ENCODE data around the gene MYT1.
"Not testable (repeated sequence)": the region's sequence is repeated elsewhere in the genome, so short reads cannot be mapped to it uniquely, and the experiment has no call there.

The MYT1 gene

GRCh38 chr20:64164123-64164836 lies at the start of gene MYT1:
Gene MYT1, plus strand, starts transcription at chr20:64164452. Its CDS starts 34,410 bp downstream, at chr20:64198862.
- ATAC-seq: no peak

DNA sequence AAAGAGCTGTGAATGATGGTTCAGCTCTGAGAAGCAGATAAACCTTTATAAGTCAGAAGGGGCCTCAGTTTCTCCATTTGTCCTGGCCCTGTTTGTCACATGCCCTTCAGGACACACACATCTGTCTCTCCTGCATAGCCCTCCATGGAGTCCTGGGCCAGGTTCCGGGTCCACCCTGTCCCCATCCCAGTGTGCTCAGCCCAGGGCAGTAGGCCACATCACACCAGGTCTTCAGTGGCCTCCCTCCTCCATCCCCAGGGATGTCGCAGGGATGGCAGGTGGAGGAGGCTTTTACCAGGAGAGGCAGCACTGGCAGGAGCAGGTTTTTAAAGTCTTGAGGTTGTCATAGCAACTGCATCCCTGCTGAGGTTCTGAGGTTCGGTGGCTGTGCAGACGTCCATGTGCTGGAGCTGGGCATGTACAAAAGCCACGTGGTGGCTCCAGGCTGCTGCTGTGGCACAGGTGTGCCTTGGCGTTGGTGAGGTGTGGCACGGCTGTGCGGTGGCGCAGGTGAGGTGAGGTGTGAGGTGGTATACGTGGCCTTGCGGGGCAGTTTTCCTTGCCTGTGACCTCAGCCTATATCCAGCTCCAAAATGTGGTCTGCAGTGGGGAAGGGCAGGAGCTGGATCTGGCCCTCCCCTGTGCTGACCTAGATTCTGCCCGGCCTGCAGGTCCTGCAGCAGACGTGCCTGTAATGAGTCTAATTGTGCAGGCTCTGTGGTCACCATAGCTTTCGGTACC lies 48.9 kb upstream of the MYT1 start:
- no peak for ATAC-seq

DNA sequence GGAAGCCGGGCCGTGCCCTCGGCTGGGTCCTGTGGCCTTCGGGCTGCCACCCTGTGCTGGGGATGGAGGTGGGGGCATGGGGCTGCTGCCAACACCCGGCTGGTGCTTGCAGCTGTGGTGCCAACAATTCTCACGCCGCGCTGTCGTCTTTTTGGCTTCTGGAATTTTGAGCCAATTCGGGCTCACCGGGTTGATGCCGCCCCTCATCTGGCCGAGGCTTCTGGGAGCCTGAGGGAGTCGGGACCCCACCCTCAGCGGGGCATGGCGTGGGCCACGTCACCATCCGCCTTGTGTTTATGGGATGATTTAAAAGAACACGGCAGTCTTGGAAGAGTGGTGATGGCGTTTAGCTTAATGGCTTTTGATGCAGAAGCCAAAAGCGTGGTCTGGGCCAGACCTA lies 48.2 kb upstream of the MYT1 start:
- no peak for ATAC-seq

DNA sequence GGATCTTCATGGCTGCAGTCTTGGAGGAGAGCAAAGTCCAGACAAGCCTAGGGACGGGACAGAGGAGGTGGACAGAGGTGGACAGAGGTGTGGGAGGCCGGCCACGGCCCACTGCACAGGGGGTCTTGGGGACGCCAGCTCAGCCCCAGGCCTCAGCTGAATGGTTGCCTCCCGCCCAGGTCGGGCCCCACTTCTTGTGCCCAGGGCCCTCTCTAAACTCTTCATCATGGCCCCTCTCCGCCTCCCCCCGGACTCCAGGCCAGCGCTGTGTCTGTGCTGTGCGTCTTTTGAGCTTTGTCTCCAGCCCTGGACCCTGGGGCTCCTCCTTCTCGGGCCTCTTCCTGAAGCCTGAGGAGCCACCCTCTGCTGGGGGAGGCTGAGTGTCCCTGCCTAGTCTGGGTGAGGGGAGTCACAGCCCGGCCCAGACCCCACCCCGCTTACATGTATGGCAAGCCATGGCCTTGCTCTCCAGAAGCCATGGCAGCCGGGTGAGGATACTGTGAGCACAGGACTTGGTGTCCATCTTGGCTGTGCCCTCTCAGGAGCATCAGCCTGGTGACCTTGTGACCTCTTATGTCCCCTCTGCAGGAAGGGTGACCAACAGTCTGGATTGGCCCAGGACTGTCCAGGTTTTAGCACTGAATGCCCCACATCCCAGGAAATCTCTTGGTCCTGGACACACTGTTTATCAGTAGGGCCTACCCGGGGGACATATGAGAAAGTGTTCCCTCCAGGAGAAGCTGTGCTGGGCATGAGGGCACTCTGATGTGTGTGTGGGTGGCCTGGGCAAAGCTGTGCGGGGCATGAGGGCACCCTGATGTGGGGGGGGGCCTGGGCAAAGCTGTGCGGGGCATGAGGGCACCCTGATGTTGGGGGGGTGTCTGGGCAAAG lies 47.5 kb upstream of the MYT1 start:
- ATAC-seq: no peak

GRCh38 chr20:64117432-64117777 lies 46.8 kb upstream of the MYT1 start:
- ATAC-seq: not testable (repeated sequence)

DNA sequence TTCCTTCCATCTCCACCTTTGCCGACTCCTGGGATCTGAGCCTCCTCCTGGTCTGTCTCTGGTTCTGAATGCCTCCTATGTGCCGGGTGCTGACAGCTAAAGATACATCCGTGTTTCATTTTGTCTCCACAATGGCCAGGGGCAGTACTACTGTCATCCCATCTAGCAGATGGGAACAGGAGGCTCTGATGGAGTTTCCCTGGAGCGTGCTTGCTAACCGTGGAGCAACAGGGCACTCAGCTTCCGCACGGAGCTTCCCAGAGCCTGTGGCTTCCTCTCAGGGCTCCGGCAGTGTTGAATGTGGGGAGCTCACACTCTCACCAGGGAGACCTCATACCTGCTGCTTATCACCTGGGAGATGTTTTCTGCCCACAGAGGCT lies 45.0 kb upstream of the MYT1 start:
- ATAC-seq: no peak

- peak in 1 of 2 donors; percentile 8 for ATAC-seq
Measured at GRCh38 chr20:64119681-64120341, 44.4 kb upstream of the MYT1 start.

GRCh38 chr20:64121586-64121985 lies 42.7 kb upstream of the MYT1 start:
- ATAC-seq: no peak

- ATAC-seq: not testable (repeated sequence)
Measured at GRCh38 chr20:64122927-64123326, 41.3 kb upstream of the MYT1 start.

DNA sequence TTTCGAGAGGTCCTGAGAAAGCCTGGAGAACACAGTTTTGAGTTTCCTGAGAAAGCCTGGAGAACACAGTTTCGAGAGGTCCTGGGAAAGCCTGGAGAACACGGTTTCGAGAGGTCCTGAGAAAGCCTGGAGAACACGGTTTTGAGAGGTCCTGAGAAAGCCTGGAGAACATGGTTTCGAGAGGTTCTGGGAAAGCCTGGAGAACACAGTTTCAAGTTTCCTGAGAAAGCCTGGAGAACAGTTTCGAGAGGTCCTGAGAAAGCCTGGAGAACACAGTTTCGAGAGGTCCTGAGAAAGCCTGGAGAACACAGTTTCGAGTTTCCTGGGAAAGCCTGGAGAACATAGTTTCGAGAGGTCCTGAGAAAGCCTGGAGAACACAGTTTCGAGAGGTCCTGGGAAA lies 40.7 kb upstream of the MYT1 start:
- ATAC-seq: not testable (repeated sequence)

DNA sequence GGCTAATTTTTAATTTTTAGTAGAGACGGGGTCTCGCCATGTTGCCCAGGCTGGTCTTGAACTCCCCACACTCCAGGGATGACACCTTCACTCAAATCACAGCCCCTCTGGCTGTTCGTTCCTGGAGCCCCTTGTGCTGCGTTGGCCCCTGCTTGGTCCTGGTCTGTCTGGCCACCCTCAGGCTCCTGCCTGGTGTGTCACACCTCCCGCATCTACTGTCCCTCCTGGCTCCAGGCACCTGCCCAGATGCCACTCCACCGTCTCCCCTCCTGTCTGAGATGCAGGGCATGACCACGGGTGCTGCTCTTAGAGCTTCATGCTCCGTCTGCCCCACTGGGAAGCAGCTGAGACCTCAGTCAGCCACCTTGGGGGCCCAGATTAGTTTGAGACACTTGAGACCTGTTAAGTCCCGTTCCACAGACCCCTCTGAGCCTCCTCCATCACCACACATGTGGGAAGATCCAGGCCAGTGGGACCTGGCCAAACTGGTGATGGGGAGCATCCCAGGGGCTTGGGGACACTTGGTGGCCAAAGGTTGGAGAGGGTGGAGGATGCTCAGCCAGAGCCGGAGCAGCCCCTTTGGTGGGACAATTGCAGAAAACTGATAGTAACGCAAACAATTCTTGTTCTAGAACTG lies 35.0 kb upstream of the MYT1 start:
- ATAC-seq: no peak

DNA sequence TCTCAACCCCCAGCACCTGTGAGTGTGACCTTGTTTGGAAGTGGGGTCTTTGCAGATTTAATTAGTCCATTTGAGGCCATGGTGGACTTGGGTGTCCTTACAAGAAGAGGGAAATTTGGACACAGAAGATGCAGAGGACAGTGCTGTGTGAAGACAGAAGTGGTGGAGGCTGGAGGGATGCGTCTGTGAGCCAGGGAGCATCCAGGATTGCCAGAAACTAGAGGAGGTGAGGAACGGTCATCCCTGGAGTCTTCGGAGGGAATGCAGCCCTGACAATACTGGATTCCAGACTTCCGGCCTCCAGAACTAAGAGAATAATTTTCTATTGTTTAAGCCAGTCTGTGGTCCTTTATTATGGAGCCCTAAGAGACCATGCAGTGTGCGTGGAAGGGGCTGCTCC lies 34.0 kb upstream of the MYT1 start:
- no peak for ATAC-seq

- ATAC-seq: no peak
Measured at GRCh38 chr20:64130876-64131275, 33.4 kb upstream of the MYT1 start.

GRCh38 chr20:64131406-64131805 lies 32.8 kb upstream of the MYT1 start:
- ATAC-seq: no peak

GRCh38 chr20:64133951-64134407 lies 30.3 kb upstream of the MYT1 start:
- ATAC-seq: no peak

DNA sequence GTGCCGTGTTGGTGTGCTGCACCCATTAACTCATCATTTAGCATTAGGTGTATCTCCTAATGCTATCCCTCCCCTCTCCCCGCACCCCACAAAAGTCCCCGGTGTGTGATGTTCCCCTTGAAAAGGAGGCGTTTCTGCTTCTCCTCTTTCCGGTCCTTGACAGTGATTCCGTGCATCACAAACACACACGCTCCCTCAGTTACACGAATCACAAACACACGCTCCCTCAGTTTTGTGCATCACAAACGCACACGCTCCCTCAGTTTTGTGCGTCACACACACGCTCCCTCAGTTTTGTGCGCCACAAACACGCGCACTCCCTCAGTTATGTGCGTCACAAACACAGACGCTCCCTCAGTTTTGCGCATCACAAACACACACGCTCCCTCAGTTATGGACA lies 29.5 kb upstream of the MYT1 start:
- ATAC-seq: not testable (repeated sequence)

GRCh38 chr20:64136004-64136710 lies 28.1 kb upstream of the MYT1 start:
- no peak for ATAC-seq

GRCh38 chr20:64137598-64138031 lies 26.6 kb upstream of the MYT1 start:
- no peak for ATAC-seq

GRCh38 chr20:64138276-64138815 lies 25.9 kb upstream of the MYT1 start:
- ATAC-seq: no peak

DNA sequence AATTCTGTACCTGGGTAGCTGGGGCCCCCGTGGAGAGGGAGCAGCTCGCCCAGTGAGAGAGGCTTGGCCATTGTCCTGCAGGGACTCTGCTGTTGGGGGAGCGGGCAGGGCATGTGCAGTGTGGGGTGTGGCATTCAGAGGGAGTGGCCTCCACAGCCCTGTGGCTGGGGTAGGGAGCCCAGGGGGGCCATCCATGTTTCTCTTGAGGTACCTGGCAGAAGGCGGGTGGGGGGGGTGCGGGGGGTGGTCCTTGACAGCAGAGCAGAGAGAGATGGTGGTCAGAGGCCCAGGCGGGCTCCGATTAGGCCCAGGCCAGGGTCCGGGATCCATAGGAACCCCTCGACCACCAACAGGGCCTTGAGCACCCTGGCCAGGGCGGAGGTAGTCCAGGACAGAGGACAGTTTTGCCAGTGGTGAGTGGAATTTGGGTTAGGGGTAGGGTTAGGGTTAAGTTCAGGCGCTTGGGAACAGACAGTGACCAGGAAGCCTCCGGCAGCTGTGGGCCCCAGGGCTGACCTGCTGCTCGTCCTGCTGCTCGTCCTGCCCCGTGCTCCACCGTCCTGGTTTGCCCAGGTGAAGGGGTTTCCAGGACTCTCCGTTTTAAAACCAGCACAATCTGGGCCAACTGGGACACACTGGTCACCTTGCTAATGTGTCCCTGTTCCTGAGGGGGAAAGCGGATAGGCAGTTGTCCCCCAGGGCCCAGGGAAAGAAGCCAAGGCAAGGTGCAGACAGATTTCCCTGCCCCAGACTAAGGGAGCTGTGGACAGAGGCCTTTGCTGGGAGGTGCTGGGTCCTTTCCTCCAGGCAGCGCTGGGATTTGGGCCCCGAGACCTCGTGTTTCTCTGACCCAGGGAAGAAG lies 24.8 kb upstream of the MYT1 start:
- ATAC-seq: no peak

All from activated CD4-positive, CD25-positive, alpha-beta regulatory T cell treated with anti-CD3 and anti-CD28 coated beads, Interleukin-2, amount 50 U/mL, for 24 hours (primary cell).